ENCODE data around the gene INTS4. TPM values are rescaled to one million over a fixed set of nuclear protein-coding genes. Genes with fewer than 3 reads are reported as not detected.
A peak's percentile ranks its signal among the peaks of the same experiment; 100 is the strongest.

The INTS4 gene
- total and polyA plus RNA-seq, 11 donors, result 9.5 to 23.9 (median 15.1) TPM

DNA sequence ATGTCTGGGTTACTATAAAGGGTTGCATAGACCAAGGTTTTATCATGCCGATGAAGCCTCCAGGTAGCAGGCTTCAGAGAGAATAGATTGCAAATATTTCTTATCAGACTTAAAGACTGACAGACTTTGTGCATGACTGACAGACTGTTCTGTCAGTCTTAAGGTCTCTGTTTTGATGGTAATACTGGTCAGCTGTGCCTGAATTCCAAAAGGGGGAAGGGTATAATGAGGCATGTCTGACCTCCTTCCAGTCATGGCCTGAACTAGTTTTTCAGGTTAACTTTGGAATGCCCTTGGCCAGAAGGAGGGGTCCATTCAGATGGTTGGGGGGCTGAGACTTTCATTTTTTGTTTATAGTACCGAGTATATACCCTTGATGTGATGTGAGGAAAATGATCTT is 33.3 kb upstream of the INTS4 start:
- intact Hi-C loops (cut with DNase I), result no loop called here
- H3K4me1 ChIP-seq, result peaks cover 0 to 15% (median 6%) of the 10 kb centered on the region in 12 donors
- 93 to 100% (median 96%) methylated on average over 2 of the region's 2 CpGs for WGBS, 4 donors
- H3K4me3 ChIP-seq, result no peak overlapping the region
- no peak for ATAC-seq
- H3K27ac ChIP-seq, result no peak overlapping the region
- no peak for TF ChIP-seq POLR2A (IDR thresholded peaks at IDR 0.05)
- TF ChIP-seq, protein P1, sequence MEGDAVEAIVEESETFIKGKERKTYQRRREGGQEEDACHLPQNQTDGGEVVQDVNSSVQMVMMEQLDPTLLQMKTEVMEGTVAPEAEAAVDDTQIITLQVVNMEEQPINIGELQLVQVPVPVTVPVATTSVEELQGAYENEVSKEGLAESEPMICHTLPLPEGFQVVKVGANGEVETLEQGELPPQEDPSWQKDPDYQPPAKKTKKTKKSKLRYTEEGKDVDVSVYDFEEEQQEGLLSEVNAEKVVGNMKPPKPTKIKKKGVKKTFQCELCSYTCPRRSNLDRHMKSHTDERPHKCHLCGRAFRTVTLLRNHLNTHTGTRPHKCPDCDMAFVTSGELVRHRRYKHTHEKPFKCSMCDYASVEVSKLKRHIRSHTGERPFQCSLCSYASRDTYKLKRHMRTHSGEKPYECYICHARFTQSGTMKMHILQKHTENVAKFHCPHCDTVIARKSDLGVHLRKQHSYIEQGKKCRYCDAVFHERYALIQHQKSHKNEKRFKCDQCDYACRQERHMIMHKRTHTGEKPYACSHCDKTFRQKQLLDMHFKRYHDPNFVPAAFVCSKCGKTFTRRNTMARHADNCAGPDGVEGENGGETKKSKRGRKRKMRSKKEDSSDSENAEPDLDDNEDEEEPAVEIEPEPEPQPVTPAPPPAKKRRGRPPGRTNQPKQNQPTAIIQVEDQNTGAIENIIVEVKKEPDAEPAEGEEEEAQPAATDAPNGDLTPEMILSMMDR (IDR thresholded peaks at IDR 0.05), result no peak
- H3K27me3 ChIP-seq, result peaks cover 0 to 9% (median 0%) of the 10 kb centered on the region in 9 donors
- no peak for DNase-seq
- H3K9me3 ChIP-seq, result no peaks in the 10 kb centered on the region
- no peaks in the 10 kb centered on the region for H3K36me3 ChIP-seq

- Histone ChIP-seq H3K27me3 (peaks cover 0 to 9% (median 0%) of the 10 kb centered on the region in 9 donors), H3K4me1 (peaks cover 0 to 11% (median 2%) of the 10 kb centered on the region in 12 donors), H3K9me3 (no peaks in the 10 kb centered on the region), H3K36me3 (no peaks in the 10 kb centered on the region), H3K4me3 (no peak overlapping the region), H3K27ac (no peak overlapping the region)
- intact Hi-C loops (cut with DNase I), result no loop called here
- TF ChIP-seq POLR2A (IDR thresholded peaks at IDR 0.05), result no peak
- TF ChIP-seq, protein P1 (IDR thresholded peaks at IDR 0.05), result no peak
- ATAC-seq, result no peak
- DNase-seq, result no peak
These were observed 30.9 kb upstream of the INTS4 start for GRCh38 chr11:78025378-78025777.

- H3K27me3 ChIP-seq, result peaks cover 0 to 9% (median 0%) of the 10 kb centered on the region in 9 donors
- H3K9me3 ChIP-seq, result no peaks in the 10 kb centered on the region
- H3K27ac ChIP-seq, result peak overlapping the region in 1 of 12 donors; percentile 47
- peaks cover 0 to 8% (median 0%) of the 10 kb centered on the region in 12 donors for H3K4me1 ChIP-seq
- TF ChIP-seq, protein P1 (IDR thresholded peaks at IDR 0.05), result no peak
- TF ChIP-seq POLR2A (IDR thresholded peaks at IDR 0.05), result no peak
- ATAC-seq, result no peak
- no peak for DNase-seq
- H3K36me3 ChIP-seq, result no peaks in the 10 kb centered on the region
- 80 to 85% (median 83%) methylated on average over 7 of the region's 7 CpGs for WGBS, 4 donors
- intact Hi-C loops (cut with DNase I), result no loop called here
- peak overlapping the region in 11 of 12 donors; percentile 17 to 57 (median 47) for H3K4me3 ChIP-seq
These were observed 29.0 kb upstream of the INTS4 start for GRCh38 chr11:78023426-78023825.

DNA sequence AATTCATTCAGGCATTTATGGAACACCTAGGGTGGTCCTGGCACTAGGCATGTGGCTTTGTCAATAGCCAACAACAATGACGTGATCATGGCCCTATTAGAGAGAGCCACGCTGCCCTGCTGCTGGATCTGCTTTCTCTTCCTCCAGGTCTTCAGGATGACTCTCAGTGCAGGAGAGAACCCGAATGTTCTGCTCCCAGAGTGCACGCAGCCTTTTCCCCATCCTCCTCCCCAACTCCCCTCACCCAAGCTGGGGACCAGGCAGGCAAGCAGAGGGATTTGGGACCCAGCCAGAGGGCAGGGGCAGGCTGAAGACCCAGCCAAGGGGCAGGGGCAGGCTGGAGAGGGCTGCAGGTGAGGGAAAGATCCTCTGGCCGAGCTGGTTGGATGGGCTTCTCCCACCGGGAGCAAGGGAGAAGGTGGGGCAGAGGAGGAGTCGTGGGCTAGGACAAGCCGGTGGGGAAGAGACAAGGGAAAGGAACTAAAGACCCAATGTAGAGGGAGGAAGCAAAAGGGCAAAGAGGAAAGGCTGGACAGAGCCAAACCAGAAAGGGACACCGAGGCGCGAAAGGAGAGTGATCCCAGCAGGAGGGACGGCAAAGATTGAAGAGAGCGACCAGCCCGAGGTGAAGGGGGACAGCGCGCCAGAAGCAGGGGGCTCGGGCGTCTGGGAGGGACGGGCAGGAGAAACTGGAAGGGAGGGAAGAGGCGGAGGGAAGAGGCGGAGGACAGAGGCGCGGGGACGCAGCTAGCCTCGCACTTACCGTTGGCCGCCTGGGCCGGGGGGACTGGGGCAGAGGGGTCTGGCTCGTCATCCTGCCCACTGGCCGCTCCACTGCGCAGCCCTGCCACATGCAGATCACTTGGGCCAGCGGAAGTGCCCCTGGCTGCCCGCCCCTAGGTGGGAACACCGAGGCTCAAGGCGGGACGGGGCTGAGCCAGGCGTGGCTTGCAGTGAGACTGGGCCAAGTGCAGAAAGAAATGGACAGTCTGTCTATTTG is 28.2 kb upstream of the INTS4 start, which contains the start of gene KCTD14:
KCTD14 (minus strand) TSS at position 880 of the 1,000 bp plus-strand sequence; CDS start at position 853, 27 bp downstream.
- intact Hi-C loops (cut with DNase I), result no loop called here
- Histone ChIP-seq H3K36me3 (no peaks in the 10 kb centered on the region), H3K4me1 (peaks cover 0 to 8% (median 0%) of the 10 kb centered on the region in 12 donors), H3K9me3 (no peaks in the 10 kb centered on the region), H3K27ac (peak within 1 kb of the TSS in 1 of 12 donors; percentile 47), H3K27me3 (peaks cover 0 to 9% (median 0%) of the 10 kb centered on the region in 9 donors), H3K4me3 (peak within 1 kb of the TSS; percentile 17 to 57 (median 47))
- TF ChIP-seq, protein P1 (IDR thresholded peaks at IDR 0.05), result no peak
- TF ChIP-seq POLR2A (IDR thresholded peaks at IDR 0.05), result no peak
- peak in 1 of 5 donors; percentile 33 for DNase-seq
- ATAC-seq, result peak in 3 of 4 donors; percentile 60 to 75 (median 73)
- WGBS, 4 donors, result 16 to 19% (median 17%) methylated on average over 37 of the region's 37 CpGs

Data from heart left ventricle (tissue), 16 donors.